ENCODE results near the gene CLPSL1. TPM values are rescaled to one million over a fixed set of nuclear protein-coding genes. Genes with fewer than 3 reads are reported as not detected.

The CLPSL1 gene
- total RNA-seq, 2 experiments from 2014 or later: not detected

DNA sequence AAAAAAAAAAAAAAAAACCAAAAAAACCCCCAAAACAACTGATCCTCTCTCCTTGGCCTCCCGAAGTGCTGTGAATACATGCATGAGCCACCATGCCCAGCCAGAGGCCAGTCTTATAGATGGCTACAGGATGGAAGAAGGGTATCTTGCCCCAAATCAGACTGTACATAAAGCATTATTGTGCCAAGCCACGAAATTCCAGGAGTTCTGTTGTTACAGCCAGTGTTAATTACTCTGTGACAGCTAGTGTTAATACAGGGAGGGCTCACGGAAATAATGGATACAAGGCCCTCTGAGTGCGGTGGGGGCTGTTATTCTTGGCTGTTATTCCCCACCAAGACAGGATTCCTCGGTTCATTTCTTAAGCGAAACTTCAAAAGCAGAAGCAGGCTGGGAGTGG, 5.8 kb upstream of the CLPSL1 start:
- Mint-ChIP-seq H3K36me3 (no peaks in the 10 kb centered on the region), H3K4me1 (peaks cover 5% of the 10 kb centered on the region), H3K27ac (no peak overlapping the region), H3K27me3 (peaks cover 23% of the 10 kb centered on the region), H3K4me3 (no peak overlapping the region), H3K9me3 (ENCODE audit: low read depth) (no peaks in the 10 kb centered on the region)
- ATAC-seq (no peak), DNase-seq (no peak)
- CTCF ChIA-PET: interaction anchor here (0.7 to 1.2 kb wide), 2 partner anchors 125 to 516 kb away, joined by 3 read pairs; no protein-coding TSS in a partner anchor

DNA sequence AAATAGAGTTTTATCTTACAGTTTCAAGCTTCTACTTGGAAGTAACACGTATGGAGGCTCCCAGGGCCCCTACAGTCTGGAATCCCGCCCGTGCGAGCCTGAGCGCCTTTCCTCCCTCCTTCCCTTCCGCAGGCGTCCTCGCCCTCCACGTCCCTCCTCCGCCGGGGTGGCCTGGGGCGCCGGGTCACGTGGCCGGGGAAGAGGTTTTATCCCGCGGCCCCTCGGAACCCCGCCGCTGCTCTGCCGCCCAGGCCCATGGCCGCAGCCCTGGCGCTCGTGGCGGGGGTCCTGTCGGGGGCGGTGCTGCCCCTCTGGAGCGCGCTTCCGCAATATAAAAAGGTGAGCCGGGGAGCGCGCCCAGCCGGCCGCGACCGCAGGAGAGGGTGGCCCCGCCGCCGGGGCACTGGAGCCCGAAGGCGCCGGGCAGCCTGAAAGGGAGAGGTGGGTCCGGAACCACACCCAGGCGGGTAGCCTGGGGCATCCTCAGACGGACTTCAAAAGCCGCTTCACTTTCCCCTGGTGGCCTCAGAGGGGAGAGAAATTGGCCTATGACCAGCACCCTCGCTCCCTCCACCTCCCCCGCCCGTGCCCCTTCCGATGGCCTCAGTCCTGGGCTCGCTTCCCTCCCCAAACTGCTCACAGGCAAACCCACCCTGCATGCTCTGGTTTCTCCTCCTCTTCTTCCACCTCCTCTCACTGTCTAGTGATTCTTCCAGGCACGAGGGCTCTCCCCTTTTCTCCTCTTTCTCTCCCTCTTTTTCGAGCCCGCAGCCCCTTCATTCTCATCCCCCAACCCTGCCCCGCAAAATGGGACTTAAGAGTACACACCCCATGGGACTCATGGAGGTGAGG, 4.2 kb upstream of the CLPSL1 start, which contains the start of gene CLPSL2:
CLPSL2 (plus strand) TSS at position 235 of the 852 bp plus-strand sequence; CDS start at position 256, 21 bp downstream.
- no peak within 1 kb of the TSS for H3K27ac Mint-ChIP-seq
- CTCF ChIA-PET: no interaction called here
- peaks cover 5% of the 10 kb centered on the region for H3K4me1 Mint-ChIP-seq
- peak within 1 kb of the TSS; percentile 16 for H3K4me3 Mint-ChIP-seq
- H3K9me3 Mint-ChIP-seq (ENCODE audit: low read depth): no peaks in the 10 kb centered on the region
- DNase-seq (no peak), ATAC-seq (peak; percentile 45)
- peaks cover 31% of the 10 kb centered on the region for H3K27me3 Mint-ChIP-seq
- H3K36me3 Mint-ChIP-seq: no peaks in the 10 kb centered on the region

DNA sequence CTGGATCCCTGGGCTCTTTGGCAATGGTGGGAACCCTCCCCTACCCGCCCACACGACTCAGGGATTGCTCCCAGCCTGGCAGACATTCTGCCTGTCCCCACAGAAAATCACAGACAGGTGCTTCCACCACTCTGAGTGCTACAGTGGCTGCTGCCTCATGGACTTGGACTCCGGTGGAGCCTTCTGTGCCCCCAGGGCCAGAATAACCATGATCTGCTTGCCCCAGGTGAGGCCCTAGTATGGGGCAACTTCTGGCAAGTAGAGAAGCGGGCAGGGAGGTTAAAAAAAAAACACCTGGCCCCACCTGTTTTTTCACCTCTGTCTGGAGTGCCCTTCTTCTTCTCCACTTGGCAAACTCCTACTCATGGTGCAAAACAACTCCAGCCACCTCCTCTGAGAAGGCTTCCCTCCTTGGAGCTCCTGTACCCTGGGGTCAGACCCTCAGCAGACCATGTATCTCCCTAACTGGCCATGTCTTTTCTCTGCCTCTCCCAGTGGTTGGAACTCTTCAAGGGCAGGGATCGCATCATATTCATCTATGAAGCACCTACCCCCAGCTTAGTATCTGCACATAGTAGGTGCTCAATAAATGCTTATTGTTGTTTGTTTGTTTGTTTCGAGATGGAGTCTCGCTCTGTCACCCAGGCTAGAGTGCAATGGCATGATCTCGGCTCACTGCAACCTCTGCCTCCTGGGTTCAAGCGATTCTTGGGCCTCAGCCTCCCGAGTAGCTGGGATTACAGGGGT, 3.3 kb upstream of the CLPSL1 start:
- ATAC-seq (no peak), DNase-seq (no peak)
- no peak overlapping the region for H3K27ac Mint-ChIP-seq
- H3K4me3 Mint-ChIP-seq: no peak overlapping the region
- no peaks in the 10 kb centered on the region for H3K36me3 Mint-ChIP-seq
- CTCF ChIA-PET: no interaction called here
- peaks cover 5% of the 10 kb centered on the region for H3K4me1 Mint-ChIP-seq
- H3K9me3 Mint-ChIP-seq (ENCODE audit: low read depth): no peaks in the 10 kb centered on the region
- peaks cover 31% of the 10 kb centered on the region for H3K27me3 Mint-ChIP-seq

DNA sequence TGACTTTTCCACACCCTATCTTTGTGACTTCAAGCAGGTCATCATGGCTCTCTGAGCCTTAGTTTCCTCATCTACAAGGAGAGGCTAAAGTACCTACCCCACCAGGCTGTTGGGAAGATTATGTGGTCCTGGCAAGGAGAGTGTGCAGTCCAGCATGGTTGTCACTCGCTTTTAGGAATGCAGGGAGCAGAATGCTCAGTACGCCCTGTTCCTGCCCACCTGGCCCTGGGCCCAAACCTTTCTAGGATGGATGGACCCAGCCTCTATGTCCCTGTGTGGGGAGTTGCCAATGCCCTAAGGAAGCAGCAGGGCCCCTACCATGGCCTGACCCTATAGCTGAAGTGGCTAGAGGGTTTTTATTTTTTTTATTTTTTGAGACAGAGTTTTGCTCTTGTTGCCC, 2.4 kb upstream of the CLPSL1 start:
- Mint-ChIP-seq H3K4me1 (peaks cover 5% of the 10 kb centered on the region), H3K9me3 (ENCODE audit: low read depth) (no peaks in the 10 kb centered on the region)
- ATAC-seq: no peak

DNA sequence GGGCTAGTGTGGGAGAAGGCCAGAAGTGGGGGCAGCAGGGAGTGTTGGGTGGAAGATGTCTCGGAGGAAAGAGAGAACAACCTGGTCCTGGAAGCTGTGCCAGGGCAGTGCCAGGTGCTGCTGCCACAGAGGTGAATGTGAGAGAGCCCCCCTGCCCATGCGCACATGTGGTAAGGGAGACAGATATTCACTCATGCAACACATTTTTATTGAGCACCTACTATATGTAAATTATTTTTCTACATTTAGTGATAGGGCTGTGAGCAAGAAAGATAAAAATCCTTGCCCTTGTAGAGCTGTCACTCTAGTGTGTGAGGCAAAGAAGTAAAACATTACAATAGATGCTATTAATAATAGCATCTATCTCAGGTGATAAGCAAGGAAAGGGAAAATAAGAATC, 471 bp downstream of the CLPSL1 start:
- peaks cover 3% of the 10 kb centered on the region for H3K4me1 Mint-ChIP-seq
- H3K27ac Mint-ChIP-seq: no peak overlapping the region
- no peaks in the 10 kb centered on the region for H3K36me3 Mint-ChIP-seq
- peaks cover 36% of the 10 kb centered on the region for H3K27me3 Mint-ChIP-seq
- no peak overlapping the region for H3K4me3 Mint-ChIP-seq
- CTCF ChIA-PET: no interaction called here
- ATAC-seq (no peak), DNase-seq (no peak)
- no peaks in the 10 kb centered on the region for H3K9me3 Mint-ChIP-seq (ENCODE audit: low read depth)

More for the DNA sequence above, 2.4 kb upstream of the CLPSL1 start:
- no peak for DNase-seq
- CTCF ChIA-PET: no interaction called here
- Mint-ChIP-seq H3K27ac (no peak overlapping the region), H3K4me3 (no peak overlapping the region), H3K27me3 (peaks cover 31% of the 10 kb centered on the region), H3K36me3 (no peaks in the 10 kb centered on the region)

- CTCF ChIA-PET: no interaction called here
- no peak for ATAC-seq
- Mint-ChIP-seq H3K27ac (no peak overlapping the region), H3K36me3 (no peaks in the 10 kb centered on the region), H3K4me3 (no peak overlapping the region), H3K9me3 (ENCODE audit: low read depth) (no peaks in the 10 kb centered on the region), H3K4me1 (no peaks in the 10 kb centered on the region), H3K27me3 (peaks cover 40% of the 10 kb centered on the region)
- DNase-seq: no peak
Observed at GRCh38 chr6:35782424-35782823, 1.6 kb downstream of the CLPSL1 start.

GRCh38 chr6:35784200-35784599, 3.4 kb downstream of the CLPSL1 start:
- Mint-ChIP-seq H3K9me3 (ENCODE audit: low read depth) (no peaks in the 10 kb centered on the region), H3K4me1 (no peaks in the 10 kb centered on the region), H3K36me3 (no peaks in the 10 kb centered on the region), H3K4me3 (no peak overlapping the region), H3K27ac (no peak overlapping the region), H3K27me3 (peaks cover 52% of the 10 kb centered on the region)
- ATAC-seq (no peak), DNase-seq (no peak)
- CTCF ChIA-PET: interaction anchor here (1.4 kb wide), 1 partner anchor 61 kb away, joined by 3 read pairs; no protein-coding TSS in a partner anchor

GRCh38 chr6:35786272-35786671, 5.5 kb downstream of the CLPSL1 start:
- Mint-ChIP-seq H3K4me1 (no peaks in the 10 kb centered on the region), H3K27ac (no peak overlapping the region), H3K9me3 (ENCODE audit: low read depth) (no peaks in the 10 kb centered on the region), H3K4me3 (no peak overlapping the region), H3K27me3 (peaks cover 56% of the 10 kb centered on the region), H3K36me3 (no peaks in the 10 kb centered on the region)
- DNase-seq (no peak), ATAC-seq (no peak)
- CTCF ChIA-PET: no interaction called here

DNA sequence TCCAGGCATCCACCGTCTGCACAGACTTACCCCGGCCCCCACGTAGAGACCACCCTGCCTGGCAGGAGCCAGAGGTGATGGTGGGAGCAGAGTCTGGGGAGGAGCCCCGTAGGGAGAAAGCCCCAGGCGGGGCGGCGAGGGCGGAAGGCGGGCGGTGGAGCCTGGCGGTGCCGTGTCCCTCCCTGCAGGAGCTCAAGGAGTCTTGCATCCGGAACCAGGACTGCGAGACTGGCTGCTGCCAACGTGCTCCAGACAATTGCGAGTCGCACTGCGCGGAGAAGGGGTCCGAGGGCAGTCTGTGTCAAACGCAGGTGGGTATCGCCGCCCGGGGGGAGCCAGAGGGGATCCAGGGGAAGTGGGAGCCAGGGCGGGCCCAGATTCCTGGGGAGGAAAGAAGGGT, 6.0 kb downstream of the CLPSL1 start:
- Mint-ChIP-seq H3K27me3 (peaks cover 54% of the 10 kb centered on the region), H3K27ac (no peak overlapping the region), H3K4me3 (no peak overlapping the region), H3K4me1 (no peaks in the 10 kb centered on the region), H3K9me3 (ENCODE audit: low read depth) (no peaks in the 10 kb centered on the region), H3K36me3 (no peaks in the 10 kb centered on the region)
- CTCF ChIA-PET: no interaction called here
- DNase-seq: no peak
- ATAC-seq: no peak

DNA sequence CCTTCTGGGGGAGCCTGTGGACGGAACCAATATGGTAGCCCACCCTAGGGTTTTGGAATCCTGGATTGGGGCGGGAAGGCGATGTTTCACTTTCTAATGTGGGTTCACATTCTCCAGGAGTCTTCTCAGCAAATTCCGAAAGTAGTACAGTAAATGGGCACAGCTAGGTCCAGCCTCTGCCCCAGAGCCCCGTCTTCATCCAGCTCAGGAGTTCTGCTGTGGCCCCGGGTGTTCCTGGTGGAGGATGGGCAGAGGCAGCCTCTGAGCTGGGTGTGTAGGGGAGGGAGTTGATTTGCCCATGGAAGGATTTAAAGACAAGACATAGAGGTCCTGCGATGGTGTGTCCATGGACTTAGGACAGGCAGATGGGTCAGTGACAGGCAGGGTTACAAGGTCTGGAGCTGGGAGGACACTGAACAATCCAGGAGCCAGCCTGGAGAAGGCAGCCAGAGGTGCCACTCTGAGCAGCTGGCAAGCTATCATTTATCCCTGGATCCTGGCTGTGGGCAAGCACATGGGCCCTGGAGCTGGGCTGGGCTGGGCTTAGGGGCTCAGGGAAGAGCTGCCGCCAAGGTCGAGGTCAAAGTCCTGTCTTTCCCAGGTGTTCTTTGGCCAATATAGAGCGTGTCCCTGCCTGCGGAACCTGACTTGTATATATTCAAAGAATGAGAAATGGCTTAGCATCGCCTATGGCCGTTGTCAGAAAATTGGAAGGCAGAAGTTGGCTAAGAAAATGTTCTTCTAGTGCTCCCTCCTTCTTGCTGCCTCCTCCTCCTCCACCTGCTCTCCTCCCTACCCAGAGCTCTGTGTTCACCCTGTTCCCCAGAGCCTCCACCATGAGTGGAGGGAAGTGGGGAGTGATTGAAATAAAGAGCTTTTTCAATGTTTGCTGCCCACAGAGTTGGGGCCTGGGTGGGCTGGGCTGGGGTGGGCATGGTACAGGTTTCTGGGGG, 6.7 kb downstream of the CLPSL1 start:
- no peaks in the 10 kb centered on the region for H3K36me3 Mint-ChIP-seq
- H3K9me3 Mint-ChIP-seq (ENCODE audit: low read depth): no peaks in the 10 kb centered on the region
- DNase-seq: no peak
- CTCF ChIA-PET: interaction anchor here (1.3 kb wide), 1 partner anchor 14 kb away, joined by 4 read pairs; no protein-coding TSS in a partner anchor
- no peaks in the 10 kb centered on the region for H3K4me1 Mint-ChIP-seq
- no peak overlapping the region for H3K27ac Mint-ChIP-seq
- no peak for ATAC-seq
- no peak overlapping the region for H3K4me3 Mint-ChIP-seq
- H3K27me3 Mint-ChIP-seq: peaks cover 54% of the 10 kb centered on the region

DNA sequence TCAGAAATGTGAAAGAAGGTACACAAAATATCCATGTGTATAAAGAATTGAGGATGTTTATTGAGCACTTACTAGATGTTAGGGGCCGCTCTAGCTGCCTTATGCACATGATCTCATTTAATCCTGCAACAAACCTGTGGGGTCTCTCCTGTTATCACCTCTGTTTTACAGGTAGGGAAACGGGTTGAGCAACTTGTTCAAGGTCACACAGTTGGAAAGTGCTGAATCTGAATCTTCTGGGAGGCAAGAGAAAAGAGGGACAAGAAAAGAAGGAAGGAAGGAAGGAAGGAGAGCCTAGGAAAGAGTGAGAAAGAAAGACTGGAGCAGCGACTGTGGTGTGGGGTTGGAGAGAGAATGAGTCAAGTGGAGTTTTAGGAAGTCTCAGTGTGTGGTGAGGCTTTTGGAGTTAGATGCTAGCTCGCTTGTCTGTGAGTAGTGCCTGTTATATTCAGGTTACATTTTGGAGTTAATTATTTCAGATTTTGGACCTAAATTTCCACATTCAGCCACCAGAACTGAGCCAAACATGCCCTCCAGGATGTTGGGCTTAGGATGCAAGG, 7.7 kb downstream of the CLPSL1 start:
- Mint-ChIP-seq H3K27ac (no peak overlapping the region), H3K4me3 (no peak overlapping the region), H3K4me1 (no peaks in the 10 kb centered on the region), H3K27me3 (peaks cover 58% of the 10 kb centered on the region), H3K36me3 (no peaks in the 10 kb centered on the region), H3K9me3 (ENCODE audit: low read depth) (no peaks in the 10 kb centered on the region)
- DNase-seq: no peak
- no peak for ATAC-seq
- CTCF ChIA-PET: interaction anchor here (1.3 kb wide), 1 partner anchor 13 kb away, joined by 4 read pairs; no protein-coding TSS in a partner anchor

DNA sequence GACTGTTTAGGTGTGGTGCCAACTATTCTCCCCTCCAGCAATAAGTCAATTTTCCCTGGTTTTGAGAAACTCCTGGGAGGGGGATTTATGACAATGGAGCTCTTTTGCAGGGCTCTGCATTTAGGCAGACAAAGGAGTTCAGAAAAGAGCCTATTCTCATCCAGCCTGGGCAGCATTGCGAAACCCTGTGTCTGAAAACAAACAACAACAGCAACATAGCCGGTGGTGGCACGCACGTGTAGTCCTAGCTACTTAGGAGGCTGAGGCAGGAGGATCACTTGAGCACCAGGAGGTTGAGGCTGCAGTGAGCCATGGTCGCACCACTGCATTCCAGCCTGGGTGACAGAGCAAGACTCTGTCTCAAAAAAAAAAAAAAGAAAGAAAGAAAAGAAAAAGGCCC, 9.9 kb downstream of the CLPSL1 start:
- Mint-ChIP-seq H3K4me1 (no peaks in the 10 kb centered on the region), H3K4me3 (no peak overlapping the region), H3K36me3 (no peaks in the 10 kb centered on the region), H3K9me3 (ENCODE audit: low read depth) (no peaks in the 10 kb centered on the region), H3K27me3 (peaks cover 44% of the 10 kb centered on the region), H3K27ac (no peak overlapping the region)
- DNase-seq (no peak), ATAC-seq (no peak)
- CTCF ChIA-PET: no interaction called here
